Small intestine (tissue), 7 donors: ENCODE measurements around the gene CD36. TPM values are rescaled to one million over a fixed set of nuclear protein-coding genes. Genes with fewer than 3 reads are reported as not detected.

Experiments
- DNase-seq, 2 donors: peaks; one replicate each; pipeline versions ENCODE4 v3.0.0 to v3.0.0-alpha.2; 2013
- FAIRE-seq: peaks from 2 replicates; lab custom pipeline; 2012; peaks lifted over from hg19 to GRCh38; lab: Jason Lieb, UNC
- H3K27ac ChIP-seq, 3 donors: one replicate each; pipeline ENCODE4 v1.5.1; 2013; ENCODE audit warnings: low read length in 2 of 3, mild to moderate bottlenecking in 2 of 3, control low read depth in 1 of 3, inconsistent platforms in 1 of 3, low read depth in 1 of 3, moderate library complexity in 1 of 3
- H3K27me3 ChIP-seq, 3 donors: one replicate each; pipeline ENCODE4 v1.6.1; 2013; ENCODE audit warnings: low read length in 3 of 3, inconsistent platforms in 1 of 3; ENCODE audit not compliant: control insufficient read depth in 3 of 3, insufficient read depth in 3 of 3
- H3K36me3 ChIP-seq, 3 donors: one replicate each; pipeline ENCODE4 v1.6.1; 2013; ENCODE audit warnings: low read length in 3 of 3, inconsistent platforms in 1 of 3, low read depth in 1 of 3, mild to moderate bottlenecking in 1 of 3, moderate library complexity in 1 of 3; ENCODE audit not compliant: control insufficient read depth in 3 of 3, insufficient read depth in 2 of 3
- H3K4me1 ChIP-seq, 3 donors: one replicate each; pipeline ENCODE4 v1.6.1; 2013; ENCODE audit warnings: low read length in 2 of 3, inconsistent platforms in 1 of 3, low read depth in 1 of 3, mild to moderate bottlenecking in 1 of 3, moderate library complexity in 1 of 3; ENCODE audit not compliant: control insufficient read depth in 3 of 3, insufficient read depth in 2 of 3
- H3K4me3 ChIP-seq, 3 donors: one replicate each; pipeline ENCODE4 v1.5.1; 2013; ENCODE audit warnings: low read length in 3 of 3, control low read depth in 1 of 3, inconsistent platforms in 1 of 3, low read depth in 1 of 3, mild to moderate bottlenecking in 1 of 3, moderate library complexity in 1 of 3
- H3K9me3 ChIP-seq, 2 donors: one replicate each; pipeline ENCODE4 v1.6.1; 2013; ENCODE audit warnings: low read depth in 1 of 2, low read length in 1 of 2; ENCODE audit not compliant: control insufficient read depth in 2 of 2, insufficient read depth in 1 of 2
- WGBS, 3 donors: extraction: QIAGEN DNeasy Blood & Tissue Kit; methylation state at CpG; one replicate each; pipeline ENCODE4 v1.1.7; 2013; 5-methylcytosine and 5-hydroxymethylcytosine counted together
- polyA plus RNA-seq, 4 donors: library from polyadenylated mRNA; stranded (reverse) in 3 of 4; unstranded in 1 of 4; fragments of 200-250 nt in 3 of 4; fragments of 120-200 nt in 1 of 4; gene quantifications; one replicate each; pipeline versions ENCODE4 v1.2.1 to v1.2.3, GENCODE V29; 2013
- donor health status: healthy with polysubstance abuse.
- donor health status: control.
- donor health status: control.
- donor health status: Bipolar disorder and iron deficiency.
- donor health status: healthy.

The CD36 gene
- polyA plus RNA-seq, 4 donors: 27.3 to 55.4 (median 42.6) TPM

GRCh38 chr7:80630608-80631405, 7.6 kb upstream of the CD36 start:
- Histone ChIP-seq H3K9me3 (no peaks in the 10 kb centered on the region), H3K4me1 (peaks cover 0 to 3% (median 0%) of the 10 kb centered on the region in 3 donors), H3K36me3 (no peaks in the 10 kb centered on the region), H3K27me3 (no peaks in the 10 kb centered on the region), H3K27ac (no peak overlapping the region), H3K4me3 (no peak overlapping the region)
- FAIRE-seq: no peak
- WGBS, 3 donors: 64 to 75% (median 74%) methylated on average over 7 of the region's 7 CpGs
- DNase-seq: no peak

- Histone ChIP-seq H3K4me3 (no peak overlapping the region), H3K9me3 (no peaks in the 10 kb centered on the region), H3K4me1 (peaks cover 0 to 3% (median 0%) of the 10 kb centered on the region in 3 donors), H3K27ac (no peak overlapping the region), H3K36me3 (no peaks in the 10 kb centered on the region), H3K27me3 (no peaks in the 10 kb centered on the region)
- DNase-seq: no peak
- peak; percentile 44 for FAIRE-seq
Measured at GRCh38 chr7:80631421-80631820, 7.0 kb upstream of the CD36 start.

- Histone ChIP-seq H3K27ac (no peak overlapping the region), H3K4me1 (peaks cover 0 to 3% (median 0%) of the 10 kb centered on the region in 3 donors), H3K36me3 (no peaks in the 10 kb centered on the region), H3K4me3 (no peak overlapping the region), H3K9me3 (no peaks in the 10 kb centered on the region), H3K27me3 (no peaks in the 10 kb centered on the region)
- FAIRE-seq: no peak
- WGBS, 3 donors: 26 to 59% (median 28%) methylated on average over 1 of the region's 1 CpG
- DNase-seq: no peak
Measured at GRCh38 chr7:80632139-80632538, 6.3 kb upstream of the CD36 start.

- H3K27ac ChIP-seq: no peak overlapping the region
- FAIRE-seq: no peak
- H3K4me1 ChIP-seq: peaks cover 0 to 3% (median 0%) of the 10 kb centered on the region in 3 donors
- no peaks in the 10 kb centered on the region for H3K36me3 ChIP-seq
- no peaks in the 10 kb centered on the region for H3K27me3 ChIP-seq
- H3K4me3 ChIP-seq: no peak overlapping the region
- H3K9me3 ChIP-seq: no peaks in the 10 kb centered on the region
- DNase-seq: no peak
- WGBS, 3 donors: 57 to 85% (median 71%) methylated on average over 3 of the region's 3 CpGs
Measured at GRCh38 chr7:80632819-80633218, 5.6 kb upstream of the CD36 start.

- DNase-seq (peak in 1 of 2 donors; percentile 41), FAIRE-seq (no peak)
- H3K36me3 ChIP-seq: no peaks in the 10 kb centered on the region
- H3K4me3 ChIP-seq: no peak overlapping the region
- no peaks in the 10 kb centered on the region for H3K27me3 ChIP-seq
- peaks cover 0 to 3% (median 3%) of the 10 kb centered on the region in 3 donors for H3K4me1 ChIP-seq
- H3K9me3 ChIP-seq: no peaks in the 10 kb centered on the region
- H3K27ac ChIP-seq: no peak overlapping the region
- 45 to 82% (median 71%) methylated on average over 2 of the region's 2 CpGs for WGBS, 3 donors
Measured at GRCh38 chr7:80634505-80634904, 3.9 kb upstream of the CD36 start.

- FAIRE-seq (no peak), DNase-seq (no peak)
- Histone ChIP-seq H3K4me3 (no peak overlapping the region), H3K27me3 (no peaks in the 10 kb centered on the region), H3K9me3 (no peaks in the 10 kb centered on the region), H3K27ac (no peak overlapping the region), H3K4me1 (peaks cover 0 to 3% (median 3%) of the 10 kb centered on the region in 3 donors), H3K36me3 (no peaks in the 10 kb centered on the region)
- WGBS, 3 donors: 50 to 88% (median 57%) methylated on average over 1 of the region's 1 CpG
Measured at GRCh38 chr7:80635533-80635932, 2.9 kb upstream of the CD36 start.

- DNase-seq (no peak), FAIRE-seq (no peak)
- Histone ChIP-seq H3K9me3 (no peaks in the 10 kb centered on the region), H3K27ac (no peak overlapping the region), H3K4me1 (peaks cover 0 to 3% (median 0%) of the 10 kb centered on the region in 3 donors), H3K4me3 (no peak overlapping the region), H3K36me3 (no peaks in the 10 kb centered on the region), H3K27me3 (no peaks in the 10 kb centered on the region)
- WGBS, 3 donors: 50 to 82% (median 61%) methylated on average over 2 of the region's 2 CpGs
Measured at GRCh38 chr7:80635998-80636397, 2.4 kb upstream of the CD36 start.

GRCh38 chr7:80636709-80637108, 1.7 kb upstream of the CD36 start:
- DNase-seq (no peak), FAIRE-seq (no peak)
- no peaks in the 10 kb centered on the region for H3K9me3 ChIP-seq
- H3K27me3 ChIP-seq: no peaks in the 10 kb centered on the region
- H3K4me3 ChIP-seq: no peak overlapping the region
- peaks cover 0 to 3% (median 0%) of the 10 kb centered on the region in 3 donors for H3K4me1 ChIP-seq
- 89 to 100% (median 97%) methylated on average over 1 of the region's 1 CpG for WGBS, 3 donors
- H3K36me3 ChIP-seq: no peaks in the 10 kb centered on the region
- no peak overlapping the region for H3K27ac ChIP-seq
